SK-N-SH (cell line): ENCODE measurements around the gene SCD5. TPM values are rescaled to one million over a fixed set of nuclear protein-coding genes. Genes with fewer than 3 reads are reported as not detected.

Experiments
- CTCF ChIA-PET: fragments of 300-600, 350-600 bp; formaldehyde crosslinking; extraction: SDS; loops from one replicate; lab custom pipeline; 2021; lab: Yijun Ruan, JAX
- POLR2A ChIA-PET: fragments of 350-600 bp; sonication (Branson Sonifier 250); formaldehyde crosslinking; extraction: SDS; loops from one replicate; lab custom pipeline; 2020; ENCODE audit warnings: antibody characterized with exemption, inconsistent platforms; lab: Yijun Ruan, JAX
- DNase-seq: peaks from one replicate; pipeline ENCODE4 v3.0.0; 2012
- H2AFZ ChIP-seq: fragments of 200-600 bp; sonication (generic); 2 replicates; pipeline ENCODE4 v1.8.1; 2016; ENCODE audit warnings: antibody characterized with exemption, mild to moderate bottlenecking, low read depth
- H3F3A ChIP-seq: fragments of 200-600 bp; sonication (generic); replicated peaks from 2 replicates; pipeline ENCODE3; 2016; ENCODE audit warnings: antibody characterized with exemption, mild to moderate bottlenecking; ENCODE audit not compliant: insufficient read depth
- H3K27ac ChIP-seq, 2 experiments: fragments of 200-500 bp in 1 of 2; fragments of 200-600 bp in 1 of 2; sonication (Bioruptor generic) in 1 of 2; sonication (generic), shearing (Covaris generic) in 1 of 2; 2 replicates each; pipeline versions ENCODE4 v1.5.1 to v1.6.1; 2014 to 2016; ENCODE audit warnings: low read depth in 2 of 2, inconsistent platforms in 1 of 2, low read length in 1 of 2, mild to moderate bottlenecking in 1 of 2, mixed read lengths in 1 of 2
- H3K27me3 ChIP-seq: fragments of 200-600 bp; sonication (generic), shearing (Covaris generic); 2 replicates; pipeline ENCODE4 v1.6.1; 2016; ENCODE audit warnings: mixed run types; ENCODE audit not compliant: insufficient read depth
- H3K36me3 ChIP-seq, 2 experiments: fragments of 200-500 bp in 1 of 2; fragments of 200-600 bp in 1 of 2; sonication (Bioruptor generic) in 1 of 2; sonication (generic) in 1 of 2; replicated peaks in 1 of 2; 2 replicates each; pipeline versions ENCODE3 to v1.5.1; 2014 to 2016; ENCODE audit warnings: low read length in 1 of 2, mild to moderate bottlenecking in 1 of 2; ENCODE audit not compliant: insufficient read depth in 2 of 2, control insufficient read depth in 1 of 2
- H3K4me1 ChIP-seq, 2 experiments: fragments of 200-500 bp in 1 of 2; fragments of 200-600 bp in 1 of 2; sonication (Bioruptor generic) in 1 of 2; sonication (generic), shearing (Covaris generic) in 1 of 2; 2 replicates each; pipeline versions ENCODE4 v1.5.1 to v1.6.1; 2014 to 2016; ENCODE audit warnings: low read depth in 1 of 2, low read length in 1 of 2, mixed run types in 1 of 2; ENCODE audit not compliant: insufficient read depth in 2 of 2, control insufficient read depth in 1 of 2
- H3K4me2 ChIP-seq: fragments of 200-600 bp; sonication (generic), shearing (Covaris generic); 2 replicates; pipeline ENCODE4 v1.6.1; 2017; ENCODE audit warnings: mixed run types
- H3K4me3 ChIP-seq, 2 experiments: fragments of 200-500 bp in 1 of 2; fragments of 200-600 bp in 1 of 2; sonication (Bioruptor generic) in 1 of 2; sonication (generic), shearing (Covaris generic) in 1 of 2; 2 replicates each; pipeline versions ENCODE4 v1.5.1 to v1.8.1; 2014 to 2016; ENCODE audit warnings: low read depth in 2 of 2, inconsistent platforms in 1 of 2, low read length in 1 of 2, mild to moderate bottlenecking in 1 of 2, mixed read lengths in 1 of 2, moderate library complexity in 1 of 2
- H3K79me2 ChIP-seq: fragments of 200-600 bp; sonication (generic); 2 replicates; pipeline ENCODE4 v1.8.1; 2017; ENCODE audit warnings: mild to moderate bottlenecking; ENCODE audit not compliant: insufficient read depth
- H3K9ac ChIP-seq: fragments of 200-600 bp; sonication (generic); 2 replicates; pipeline ENCODE4 v1.6.1; 2017; ENCODE audit warnings: mixed run types
- H3K9me2 ChIP-seq: fragments of 200-600 bp; sonication (generic); 2 replicates; pipeline ENCODE4 v1.6.1; 2017; ENCODE audit warnings: mixed run types
- H3K9me3 ChIP-seq: fragments of 200-600 bp; sonication (generic); 2 replicates; pipeline ENCODE4 v1.6.1; 2017; ENCODE audit warnings: mixed run types, mild to moderate bottlenecking, moderate library complexity
- H4K20me1 ChIP-seq: fragments of 200-600 bp; sonication (generic); 2 replicates; pipeline ENCODE4 v1.6.1; 2017; ENCODE audit warnings: mild to moderate bottlenecking, mixed run types; ENCODE audit not compliant: insufficient read depth
- EZH2phosphoT487 ChIP-seq: fragments of 200-600 bp; sonication (generic); IDR thresholded peaks from 2 replicates; pipeline ENCODE4 v1.6.1; 2017; ENCODE audit warnings: low read depth, mixed run types, mild to moderate bottlenecking, antibody characterized with exemption, moderate library complexity, borderline replicate concordance
- FOXJ3 ChIP-seq: sonication (generic); formaldehyde crosslinking; IDR thresholded peaks from 2 replicates; pipeline ENCODE4 v1.5.1; 2020; ENCODE audit warnings: mild to moderate bottlenecking, missing genetic modification reagents
- GABPA ChIP-seq: IDR thresholded peaks from 2 replicates; pipeline ENCODE4 v1.4.0; 2012; ENCODE audit warnings: low read depth, mild to moderate bottlenecking
- GATA2 ChIP-seq: sonication (generic); formaldehyde crosslinking; IDR thresholded peaks from 2 replicates; pipeline ENCODE4 v1.5.0; 2020; ENCODE audit warnings: mild to moderate bottlenecking, missing genetic modification reagents
- JUND ChIP-seq: IDR thresholded peaks from 2 replicates; pipeline ENCODE4 v1.4.0; 2012
- MXI1 ChIP-seq: IDR thresholded peaks from 2 replicates; pipeline ENCODE4 v1.6.1; 2012; ENCODE audit warnings: mild to moderate bottlenecking, low read depth, low read length, improper control_type of control experiment
- RFX5 ChIP-seq: IDR thresholded peaks from 2 replicates; pipeline ENCODE4 v1.6.1; 2012; ENCODE audit warnings: mild to moderate bottlenecking, improper control_type of control experiment, low read length
- SIN3A ChIP-seq: IDR thresholded peaks from 2 replicates; pipeline ENCODE4 v1.6.1; 2012; ENCODE audit warnings: low read depth, mild to moderate bottlenecking, low read length, moderate library complexity, borderline replicate concordance
- TCF12 ChIP-seq: IDR thresholded peaks from 2 replicates; pipeline ENCODE4 v1.4.0; 2012
- TEAD4 ChIP-seq: IDR thresholded peaks from 2 replicates; pipeline ENCODE4 v1.4.0; 2012; ENCODE audit warnings: mild to moderate bottlenecking, borderline replicate concordance; ENCODE audit not compliant: insufficient read depth
- WGBS: methylation state at CpG from one replicate; pipeline ENCODE4 v1.1.6; 2017; ENCODE audit warnings: low lambda C conversion rate; 5-methylcytosine and 5-hydroxymethylcytosine counted together
- polyA plus RNA-seq, 3 experiments: library from polyadenylated mRNA; depleted of rRNA; stranded (reverse); fragments of >200 nt; gene quantifications; 2 replicates each; pipeline ENCODE4 v1.2.3, GENCODE V29; 2012
- TF ChIP-seq, protein P1 (sequence below): IDR thresholded peaks from 2 replicates; pipeline ENCODE4; 2012
- TF ChIP-seq, protein P2 (sequence below): IDR thresholded peaks from 2 replicates; pipeline ENCODE4 v1.4.0; 2012; ENCODE audit warnings: low read depth
- TF ChIP-seq, protein P3 (sequence below): IDR thresholded peaks from 2 replicates; pipeline ENCODE4 v1.6.1; 2012; ENCODE audit warnings: mild to moderate bottlenecking, low read depth, low read length, moderate library complexity
- TF ChIP-seq, protein P4 (sequence below): IDR thresholded peaks from 2 replicates; pipeline ENCODE4 v1.4.0; 2012; ENCODE audit warnings: low read depth, borderline replicate concordance

SCD5 gene
- polyA plus RNA-seq, 1 of the 3 experiments (the other 2 are of a cell fraction): 23.7 TPM

DNA sequence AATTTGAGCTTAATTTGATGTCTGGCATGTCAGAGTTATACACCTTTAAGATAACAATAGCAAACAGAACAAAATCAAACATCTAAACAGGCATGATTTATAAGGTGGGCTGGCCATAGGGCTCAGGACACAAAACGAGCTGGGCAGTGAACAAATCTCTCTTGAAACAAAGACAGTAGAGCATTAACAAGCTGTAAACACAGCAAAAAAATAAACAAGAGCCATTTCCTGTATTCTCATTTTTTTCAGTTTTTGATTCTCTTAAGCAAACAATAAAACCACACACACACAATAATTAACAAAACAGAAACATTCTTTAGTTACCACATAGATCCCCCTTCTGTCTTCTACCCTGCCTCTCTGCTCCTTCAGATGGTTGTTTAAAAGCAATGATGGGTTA, 168.5 kb downstream of the SCD5 start:
- TF ChIP-seq, protein P1, sequence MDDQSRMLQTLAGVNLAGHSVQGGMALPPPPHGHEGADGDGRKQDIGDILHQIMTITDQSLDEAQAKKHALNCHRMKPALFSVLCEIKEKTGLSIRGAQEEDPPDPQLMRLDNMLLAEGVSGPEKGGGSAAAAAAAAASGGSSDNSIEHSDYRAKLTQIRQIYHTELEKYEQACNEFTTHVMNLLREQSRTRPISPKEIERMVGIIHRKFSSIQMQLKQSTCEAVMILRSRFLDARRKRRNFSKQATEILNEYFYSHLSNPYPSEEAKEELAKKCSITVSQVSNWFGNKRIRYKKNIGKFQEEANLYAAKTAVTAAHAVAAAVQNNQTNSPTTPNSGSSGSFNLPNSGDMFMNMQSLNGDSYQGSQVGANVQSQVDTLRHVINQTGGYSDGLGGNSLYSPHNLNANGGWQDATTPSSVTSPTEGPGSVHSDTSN: no peak
- TF ChIP-seq SIN3A (no peak), EZH2phosphoT487 (no peak), TEAD4 (no peak), GABPA (no peak), RFX5 (no peak)
- TF ChIP-seq, protein P2, sequence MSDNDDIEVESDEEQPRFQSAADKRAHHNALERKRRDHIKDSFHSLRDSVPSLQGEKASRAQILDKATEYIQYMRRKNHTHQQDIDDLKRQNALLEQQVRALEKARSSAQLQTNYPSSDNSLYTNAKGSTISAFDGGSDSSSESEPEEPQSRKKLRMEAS: no peak
- CTCF ChIA-PET: no interaction called here
- no peak for DNase-seq
- Histone ChIP-seq H3K9me2 (no peaks in the 10 kb centered on the region), H3K79me2 (no peaks in the 10 kb centered on the region), H3K4me2 (no peak overlapping the region), H3F3A (peaks cover 3% of the 10 kb centered on the region), H3K27ac (no peak overlapping the region), H2AFZ (no peak overlapping the region), H4K20me1 (no peaks in the 10 kb centered on the region), H3K9ac (no peak overlapping the region), H3K36me3 (no peaks in the 10 kb centered on the region), H3K4me1 (no peaks in the 10 kb centered on the region), H3K4me3 (no peak overlapping the region), H3K9me3 (no peaks in the 10 kb centered on the region), H3K27me3 (no peaks in the 10 kb centered on the region)
- POLR2A ChIA-PET: no interaction called here
- WGBS: 57% methylated on average over 1 of the region's 1 CpG

DNA sequence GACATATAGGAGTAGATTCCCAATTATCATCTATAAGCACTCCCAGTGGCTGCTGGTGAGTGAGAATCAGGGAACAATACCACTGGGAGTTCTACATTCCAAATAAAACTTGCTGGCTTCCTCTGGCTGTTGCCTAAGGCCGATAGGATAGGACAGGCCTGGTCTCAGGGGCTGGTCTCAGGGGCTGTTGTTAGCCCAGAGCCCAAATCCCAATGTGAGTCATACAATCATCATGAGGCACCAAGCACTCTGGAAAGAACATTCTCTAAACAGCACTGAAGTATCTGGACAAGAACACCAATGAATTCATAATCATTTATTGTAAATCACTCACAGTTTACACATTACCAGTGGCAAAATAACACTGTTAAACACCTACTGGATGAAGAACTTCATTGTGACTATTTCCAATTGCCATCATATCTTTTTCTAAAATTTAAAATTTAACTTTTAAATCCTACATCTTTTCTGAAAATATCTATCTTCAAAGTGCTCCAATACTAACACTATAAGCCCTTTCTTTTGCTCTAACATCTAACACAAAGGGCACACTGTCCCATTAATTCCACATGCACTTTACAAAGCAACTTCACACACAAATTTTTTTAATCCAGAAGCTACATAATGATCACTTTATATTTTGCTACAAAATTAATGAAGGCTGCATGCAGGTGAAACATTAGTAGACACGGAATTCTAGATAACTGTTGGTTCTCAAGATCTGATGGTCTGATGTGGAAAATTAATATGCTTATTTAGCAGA, 169.2 kb downstream of the SCD5 start:
- Histone ChIP-seq H4K20me1 (no peaks in the 10 kb centered on the region), H3K36me3 (no peaks in the 10 kb centered on the region), H3K4me2 (no peak overlapping the region), H3K9me2 (no peaks in the 10 kb centered on the region), H3K79me2 (no peaks in the 10 kb centered on the region), H3K4me3 (no peak overlapping the region), H2AFZ (no peak overlapping the region), H3K27ac (no peak overlapping the region), H3K27me3 (no peaks in the 10 kb centered on the region), H3K4me1 (no peaks in the 10 kb centered on the region), H3F3A (peaks cover 3% of the 10 kb centered on the region), H3K9me3 (no peaks in the 10 kb centered on the region), H3K9ac (no peak overlapping the region)
- TF ChIP-seq MXI1 (no peak), GATA2 (no peak), SIN3A (no peak), TCF12 (no peak), FOXJ3 (CRISPR knock-in tag) (no peak), JUND (no peak)
- TF ChIP-seq, protein P1: no peak
- TF ChIP-seq, protein P3, sequence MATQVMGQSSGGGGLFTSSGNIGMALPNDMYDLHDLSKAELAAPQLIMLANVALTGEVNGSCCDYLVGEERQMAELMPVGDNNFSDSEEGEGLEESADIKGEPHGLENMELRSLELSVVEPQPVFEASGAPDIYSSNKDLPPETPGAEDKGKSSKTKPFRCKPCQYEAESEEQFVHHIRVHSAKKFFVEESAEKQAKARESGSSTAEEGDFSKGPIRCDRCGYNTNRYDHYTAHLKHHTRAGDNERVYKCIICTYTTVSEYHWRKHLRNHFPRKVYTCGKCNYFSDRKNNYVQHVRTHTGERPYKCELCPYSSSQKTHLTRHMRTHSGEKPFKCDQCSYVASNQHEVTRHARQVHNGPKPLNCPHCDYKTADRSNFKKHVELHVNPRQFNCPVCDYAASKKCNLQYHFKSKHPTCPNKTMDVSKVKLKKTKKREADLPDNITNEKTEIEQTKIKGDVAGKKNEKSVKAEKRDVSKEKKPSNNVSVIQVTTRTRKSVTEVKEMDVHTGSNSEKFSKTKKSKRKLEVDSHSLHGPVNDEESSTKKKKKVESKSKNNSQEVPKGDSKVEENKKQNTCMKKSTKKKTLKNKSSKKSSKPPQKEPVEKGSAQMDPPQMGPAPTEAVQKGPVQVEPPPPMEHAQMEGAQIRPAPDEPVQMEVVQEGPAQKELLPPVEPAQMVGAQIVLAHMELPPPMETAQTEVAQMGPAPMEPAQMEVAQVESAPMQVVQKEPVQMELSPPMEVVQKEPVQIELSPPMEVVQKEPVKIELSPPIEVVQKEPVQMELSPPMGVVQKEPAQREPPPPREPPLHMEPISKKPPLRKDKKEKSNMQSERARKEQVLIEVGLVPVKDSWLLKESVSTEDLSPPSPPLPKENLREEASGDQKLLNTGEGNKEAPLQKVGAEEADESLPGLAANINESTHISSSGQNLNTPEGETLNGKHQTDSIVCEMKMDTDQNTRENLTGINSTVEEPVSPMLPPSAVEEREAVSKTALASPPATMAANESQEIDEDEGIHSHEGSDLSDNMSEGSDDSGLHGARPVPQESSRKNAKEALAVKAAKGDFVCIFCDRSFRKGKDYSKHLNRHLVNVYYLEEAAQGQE: no peak
- TF ChIP-seq, protein P4, sequence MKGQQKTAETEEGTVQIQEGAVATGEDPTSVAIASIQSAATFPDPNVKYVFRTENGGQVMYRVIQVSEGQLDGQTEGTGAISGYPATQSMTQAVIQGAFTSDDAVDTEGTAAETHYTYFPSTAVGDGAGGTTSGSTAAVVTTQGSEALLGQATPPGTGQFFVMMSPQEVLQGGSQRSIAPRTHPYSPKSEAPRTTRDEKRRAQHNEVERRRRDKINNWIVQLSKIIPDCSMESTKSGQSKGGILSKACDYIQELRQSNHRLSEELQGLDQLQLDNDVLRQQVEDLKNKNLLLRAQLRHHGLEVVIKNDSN: no peak
- ChIA-PET POLR2A (no interaction called here), CTCF (no interaction called here)
- WGBS: 98% methylated on average over 2 of the region's 2 CpGs
- DNase-seq: no peak
